Measurements from ENCODE around the gene KCNH8.

- no peak for TF ChIP-seq GATA3 (IDR thresholded peaks at IDR 0.05; ENCODE audit: low read depth, low read length)
- TF ChIP-seq GATA2 (IDR thresholded peaks at IDR 0.05; ENCODE audit: low read depth, low read length): no peak
Observed at GRCh38 chr3:19107719-19108118, 40.6 kb upstream of the KCNH8 start.

Data from SH-SY5Y (cell line).